Measurements from ENCODE around the gene CFAP46.

CFAP46 gene

GRCh38 chr10:132867801-132868644 is 74.3 kb downstream of the CFAP46 start:
- H3K27ac ChIP-seq = no peak overlapping the region
- H3K27me3 ChIP-seq (ENCODE audit: insufficient read depth, low read depth, severe bottlenecking) = no peaks in the 10 kb centered on the region
- no peak for TF ChIP-seq CTCF (IDR thresholded peaks at IDR 0.05; ENCODE audit: low read depth, low read length)
- H3K4me3 ChIP-seq (ENCODE audit: low read depth, low read length) = no peak overlapping the region
- H3K36me3 ChIP-seq = no peaks in the 10 kb centered on the region
- H3K9me3 ChIP-seq (ENCODE audit: severe bottlenecking) = peaks cover 8% of the 10 kb centered on the region
- peak; percentile 1 for DNase-seq

- peaks cover 8% of the 10 kb centered on the region for H3K9me3 ChIP-seq (ENCODE audit: severe bottlenecking)
- no peak for TF ChIP-seq CTCF (IDR thresholded peaks at IDR 0.05; ENCODE audit: low read depth, low read length)
- no peaks in the 10 kb centered on the region for H3K36me3 ChIP-seq
- no peaks in the 10 kb centered on the region for H3K27me3 ChIP-seq (ENCODE audit: insufficient read depth, low read depth, severe bottlenecking)
- DNase-seq = no peak
- no peak overlapping the region for H3K27ac ChIP-seq
- H3K4me3 ChIP-seq (ENCODE audit: low read depth, low read length) = no peak overlapping the region
Measured at GRCh38 chr10:132866601-132867381, 75.6 kb downstream of the CFAP46 start.

GRCh38 chr10:132865851-132866600 is 76.3 kb downstream of the CFAP46 start:
- Histone ChIP-seq H3K27ac (no peak overlapping the region), H3K27me3 (ENCODE audit: insufficient read depth, low read depth, severe bottlenecking) (no peaks in the 10 kb centered on the region), H3K4me3 (ENCODE audit: low read depth, low read length) (no peak overlapping the region), H3K9me3 (ENCODE audit: severe bottlenecking) (peaks cover 2% of the 10 kb centered on the region), H3K36me3 (no peaks in the 10 kb centered on the region)
- DNase-seq = no peak
- TF ChIP-seq CTCF (IDR thresholded peaks at IDR 0.05; ENCODE audit: low read depth, low read length) = no peak

GRCh38 chr10:132865171-132865631 is 77.2 kb downstream of the CFAP46 start:
- Histone ChIP-seq H3K36me3 (no peaks in the 10 kb centered on the region), H3K4me3 (ENCODE audit: low read depth, low read length) (no peak overlapping the region), H3K27me3 (ENCODE audit: insufficient read depth, low read depth, severe bottlenecking) (no peaks in the 10 kb centered on the region), H3K27ac (no peak overlapping the region), H3K9me3 (ENCODE audit: severe bottlenecking) (no peaks in the 10 kb centered on the region)
- DNase-seq = no peak
- TF ChIP-seq CTCF (IDR thresholded peaks at IDR 0.05; ENCODE audit: low read depth, low read length) = no peak

- TF ChIP-seq CTCF (IDR thresholded peaks at IDR 0.05; ENCODE audit: low read depth, low read length) = no peak
- H3K27ac ChIP-seq = no peak overlapping the region
- no peaks in the 10 kb centered on the region for H3K36me3 ChIP-seq
- H3K4me3 ChIP-seq (ENCODE audit: low read depth, low read length) = no peak overlapping the region
- no peaks in the 10 kb centered on the region for H3K9me3 ChIP-seq (ENCODE audit: severe bottlenecking)
- H3K27me3 ChIP-seq (ENCODE audit: insufficient read depth, low read depth, severe bottlenecking) = no peaks in the 10 kb centered on the region
- no peak for DNase-seq
Measured at GRCh38 chr10:132862485-132863420, 79.6 kb downstream of the CFAP46 start.
